HG02571 (cell line): ENCODE results near the gene SLC1A2.
"Not testable (repeated sequence)": the region's sequence is repeated elsewhere in the genome, so short reads cannot be mapped to it uniquely, and the experiment has no call there.

Source experiments
- ATAC-seq: cut with Tn5 transposase; IDR thresholded peaks from one replicate; pipeline ENCODE4 v1.9.1; 2021; ENCODE audit warnings: mild to moderate bottlenecking, moderate library complexity; ENCODE audit not compliant: unreplicated experiment

SLC1A2 gene

GRCh38 chr11:35232891-35233330 lies 186.4 kb downstream of the SLC1A2 start:
- no peak for ATAC-seq

- no peak for ATAC-seq
Observed at GRCh38 chr11:35231076-35231860, 188.1 kb downstream of the SLC1A2 start.

- ATAC-seq: no peak
Observed at GRCh38 chr11:35230388-35230787, 189.0 kb downstream of the SLC1A2 start.

GRCh38 chr11:35228328-35228725 lies 191.0 kb downstream of the SLC1A2 start:
- ATAC-seq: no peak

GRCh38 chr11:35227576-35228327 lies 191.6 kb downstream of the SLC1A2 start:
- ATAC-seq: no peak

GRCh38 chr11:35226756-35227155 lies 192.6 kb downstream of the SLC1A2 start:
- ATAC-seq: not testable (repeated sequence)

- no peak for ATAC-seq
Observed at GRCh38 chr11:35225946-35226520, 193.3 kb downstream of the SLC1A2 start.

GRCh38 chr11:35223991-35224390 lies 195.4 kb downstream of the SLC1A2 start:
- no peak for ATAC-seq

- ATAC-seq: no peak
Observed at GRCh38 chr11:35223371-35223796, 196.0 kb downstream of the SLC1A2 start.

GRCh38 chr11:35218956-35219355 lies 200.4 kb downstream of the SLC1A2 start:
- ATAC-seq: no peak

- no peak for ATAC-seq
Observed at GRCh38 chr11:35216962-35217678, 202.2 kb downstream of the SLC1A2 start.

GRCh38 chr11:35215945-35216344 lies 203.4 kb downstream of the SLC1A2 start:
- no peak for ATAC-seq

- no peak for ATAC-seq
Observed at GRCh38 chr11:35214792-35215193, 204.6 kb downstream of the SLC1A2 start.

- ATAC-seq: no peak
Observed at GRCh38 chr11:35214226-35214770, 205.1 kb downstream of the SLC1A2 start.

GRCh38 chr11:35211952-35212351 lies 207.4 kb downstream of the SLC1A2 start:
- no peak for ATAC-seq

GRCh38 chr11:35210876-35211546 lies 208.3 kb downstream of the SLC1A2 start:
- no peak for ATAC-seq

- ATAC-seq: no peak
Observed at GRCh38 chr11:35208795-35209194, 210.6 kb downstream of the SLC1A2 start.

- no peak for ATAC-seq
Observed at GRCh38 chr11:35207471-35208403, 211.6 kb downstream of the SLC1A2 start.

GRCh38 chr11:35206616-35207015 lies 212.7 kb downstream of the SLC1A2 start:
- ATAC-seq: no peak
